Endodermal cell (in vitro differentiated cells): Measurements from ENCODE around the gene FAM83E. TPM values are rescaled to one million over a fixed set of nuclear protein-coding genes. Genes with fewer than 3 reads are reported as not detected.

Source experiments
- DNase-seq: peaks from one replicate; pipeline ENCODE4 v3.0.0-alpha.2; 2017
- H3K27ac ChIP-seq: 2 replicates; pipeline ENCODE4 v1.5.1; 2013; ENCODE audit warnings: mild to moderate bottlenecking, low read depth, low read length, moderate library complexity
- H3K27me3 ChIP-seq: 2 replicates; pipeline ENCODE4 v1.6.1; 2013; ENCODE audit warnings: mild to moderate bottlenecking, low read length, moderate library complexity; ENCODE audit not compliant: insufficient read depth, control insufficient read depth, poor library complexity, severe bottlenecking
- H3K36me3 ChIP-seq: 2 replicates; pipeline ENCODE4 v1.7.0; 2013; ENCODE audit warnings: mild to moderate bottlenecking, low read length, moderate library complexity; ENCODE audit not compliant: control insufficient read depth, insufficient read depth
- H3K4me1 ChIP-seq: one replicate; pipeline ENCODE4 v1.7.0; 2013; ENCODE audit warnings: low read length; ENCODE audit not compliant: control insufficient read depth, insufficient read depth
- H3K4me3 ChIP-seq: 2 replicates; pipeline ENCODE4 v1.5.1; 2013; ENCODE audit warnings: mild to moderate bottlenecking, low read length, moderate library complexity
- H3K9ac ChIP-seq: 2 replicates; pipeline ENCODE4 v1.6.1; 2013; ENCODE audit warnings: mild to moderate bottlenecking, low read length, moderate library complexity; ENCODE audit not compliant: poor library complexity, severe bottlenecking; ENCODE audit errors: extremely low read depth
- H3K9me3 ChIP-seq: 2 replicates; pipeline ENCODE4 v1.6.1; 2013; ENCODE audit warnings: mild to moderate bottlenecking, low read length, moderate library complexity; ENCODE audit not compliant: control insufficient read depth
- H3K27ac Mint-ChIP-seq: 2 replicates; pipeline ENCODE4 v1.8.0; 2020; ENCODE audit warnings: mixed read lengths
- H3K27me3 Mint-ChIP-seq: 2 replicates; pipeline ENCODE4 v1.8.0; 2021; ENCODE audit warnings: mild to moderate bottlenecking, mixed read lengths; ENCODE audit not compliant: insufficient read depth
- H3K36me3 Mint-ChIP-seq: 2 replicates; pipeline ENCODE4 v1.8.0; 2020; ENCODE audit warnings: low read depth, mixed read lengths
- H3K4me1 Mint-ChIP-seq: 2 replicates; pipeline ENCODE4 v1.8.0; 2020; ENCODE audit warnings: mixed read lengths
- H3K4me3 Mint-ChIP-seq: 2 replicates; pipeline ENCODE4 v1.8.0; 2020; ENCODE audit warnings: mild to moderate bottlenecking, moderate library complexity, mixed read lengths
- H3K9me3 Mint-ChIP-seq: 2 replicates; pipeline ENCODE4 v1.8.0; 2020; ENCODE audit warnings: mild to moderate bottlenecking, mixed read lengths
- WGBS, 2 experiments: methylation state at CpG; one replicate each; pipeline versions ENCODE4 v1.1.5 to v1.1.7; 2013; ENCODE audit warnings: missing lambda C conversion rate in 2 of 2, mixed read lengths in 1 of 2; ENCODE audit not compliant: insufficient coverage in 1 of 2, insufficient read length in 1 of 2; 5-methylcytosine and 5-hydroxymethylcytosine counted together
- total RNA-seq, 2 donors: library from RNA; stranded (reverse); fragmentation: NEBNext Ultra II Directional in 1 of 2; extraction: Animal tissue kit (Norgen Biotek cat#: 25700) in 1 of 2; gene quantifications; 2 replicates in 1 of 2; 3 replicates in 1 of 2; pipeline ENCODE4 v1.2.1, GENCODE V29; 2021
- TF ChIP-seq, protein P1 (sequence below): fragments of 200-600 bp; sonication (generic); conservative IDR thresholded peaks from 2 replicates; pipeline ENCODE4 v1.5.0; 2021; ENCODE audit warnings: antibody characterized with exemption, mild to moderate bottlenecking

The FAM83E gene
- total RNA-seq, 2 donors from 2014 or later, result 4.4 to 5.7 TPM

DNA sequence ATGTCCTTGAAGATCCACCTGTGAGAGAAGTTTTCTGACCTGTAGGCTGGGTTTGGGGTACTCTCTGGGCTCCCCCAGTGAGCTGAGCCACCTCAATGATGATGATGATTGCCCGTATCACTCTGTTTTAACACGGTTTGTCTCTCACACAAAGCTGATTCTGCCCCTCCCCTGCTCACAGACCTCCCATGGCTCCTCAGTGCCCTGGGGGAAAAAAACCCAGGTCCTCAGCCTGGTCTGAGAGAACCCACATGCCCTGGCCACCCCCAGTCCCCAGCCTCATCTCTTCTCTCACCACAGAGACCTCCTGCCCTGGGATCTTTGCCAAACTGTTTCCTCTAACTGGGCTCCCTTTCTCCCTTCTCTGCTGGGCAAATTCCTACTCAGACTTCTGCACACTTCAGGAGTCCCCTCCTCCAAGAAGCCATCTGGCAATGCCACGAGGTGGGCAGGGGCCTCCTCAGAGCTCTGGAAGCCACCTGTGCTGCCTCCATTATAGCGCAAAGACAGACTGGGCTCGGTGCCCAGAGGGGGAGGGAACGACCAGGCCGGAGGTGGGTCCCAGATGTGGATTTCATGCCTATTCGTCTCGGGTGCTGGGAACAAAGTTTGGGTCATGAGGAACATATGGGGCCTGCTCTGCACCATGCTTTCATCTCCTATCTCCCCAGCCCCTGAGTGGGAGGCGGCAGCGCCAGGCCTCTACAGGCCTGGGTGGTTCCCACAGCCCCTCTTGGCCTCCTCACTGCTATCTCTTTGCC is 39.6 kb upstream of the FAM83E start:
- no peak for DNase-seq
- H3K9me3 Mint-ChIP-seq, result peaks cover 6% of the 10 kb centered on the region
- H3K9me3 ChIP-seq, result no peaks in the 10 kb centered on the region
- H3K9ac ChIP-seq, result no peak overlapping the region
- H3K36me3 ChIP-seq, result no peaks in the 10 kb centered on the region
- peak overlapping the region; percentile 30 for H3K27ac Mint-ChIP-seq
- H3K27me3 ChIP-seq, result no peaks in the 10 kb centered on the region
- H3K36me3 Mint-ChIP-seq, result no peaks in the 10 kb centered on the region
- no peak overlapping the region for H3K27ac ChIP-seq
- no peaks in the 10 kb centered on the region for H3K4me1 ChIP-seq
- TF ChIP-seq, protein P1, sequence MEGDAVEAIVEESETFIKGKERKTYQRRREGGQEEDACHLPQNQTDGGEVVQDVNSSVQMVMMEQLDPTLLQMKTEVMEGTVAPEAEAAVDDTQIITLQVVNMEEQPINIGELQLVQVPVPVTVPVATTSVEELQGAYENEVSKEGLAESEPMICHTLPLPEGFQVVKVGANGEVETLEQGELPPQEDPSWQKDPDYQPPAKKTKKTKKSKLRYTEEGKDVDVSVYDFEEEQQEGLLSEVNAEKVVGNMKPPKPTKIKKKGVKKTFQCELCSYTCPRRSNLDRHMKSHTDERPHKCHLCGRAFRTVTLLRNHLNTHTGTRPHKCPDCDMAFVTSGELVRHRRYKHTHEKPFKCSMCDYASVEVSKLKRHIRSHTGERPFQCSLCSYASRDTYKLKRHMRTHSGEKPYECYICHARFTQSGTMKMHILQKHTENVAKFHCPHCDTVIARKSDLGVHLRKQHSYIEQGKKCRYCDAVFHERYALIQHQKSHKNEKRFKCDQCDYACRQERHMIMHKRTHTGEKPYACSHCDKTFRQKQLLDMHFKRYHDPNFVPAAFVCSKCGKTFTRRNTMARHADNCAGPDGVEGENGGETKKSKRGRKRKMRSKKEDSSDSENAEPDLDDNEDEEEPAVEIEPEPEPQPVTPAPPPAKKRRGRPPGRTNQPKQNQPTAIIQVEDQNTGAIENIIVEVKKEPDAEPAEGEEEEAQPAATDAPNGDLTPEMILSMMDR, result no peak
- 80% methylated on average over 5 to 11 of the region's 11 CpGs for WGBS, 2 experiments
- H3K4me3 ChIP-seq, result no peak overlapping the region
- H3K4me1 Mint-ChIP-seq, result peaks cover 16% of the 10 kb centered on the region
- H3K27me3 Mint-ChIP-seq, result peaks cover 2% of the 10 kb centered on the region
- H3K4me3 Mint-ChIP-seq, result no peak overlapping the region

GRCh38 chr19:48651683-48652048 is 36.8 kb upstream of the FAM83E start:
- no peaks in the 10 kb centered on the region for H3K27me3 Mint-ChIP-seq
- no peak overlapping the region for H3K9ac ChIP-seq
- no peaks in the 10 kb centered on the region for H3K27me3 ChIP-seq
- 80% methylated on average over 4 to 5 of the region's 5 CpGs for WGBS, 2 experiments
- TF ChIP-seq, protein P1, result no peak
- no peaks in the 10 kb centered on the region for H3K36me3 Mint-ChIP-seq
- no peaks in the 10 kb centered on the region for H3K9me3 ChIP-seq
- no peaks in the 10 kb centered on the region for H3K4me1 ChIP-seq
- no peak overlapping the region for H3K27ac Mint-ChIP-seq
- no peak for DNase-seq
- no peaks in the 10 kb centered on the region for H3K36me3 ChIP-seq
- H3K4me3 ChIP-seq, result no peak overlapping the region
- peaks cover 14% of the 10 kb centered on the region for H3K4me1 Mint-ChIP-seq
- no peak overlapping the region for H3K27ac ChIP-seq
- H3K9me3 Mint-ChIP-seq, result peaks cover 6% of the 10 kb centered on the region
- H3K4me3 Mint-ChIP-seq, result no peak overlapping the region

GRCh38 chr19:48650974-48651682 is 36.3 kb upstream of the FAM83E start:
- H3K9ac ChIP-seq, result no peak overlapping the region
- H3K36me3 Mint-ChIP-seq, result no peaks in the 10 kb centered on the region
- H3K27me3 Mint-ChIP-seq, result no peaks in the 10 kb centered on the region
- H3K36me3 ChIP-seq, result no peaks in the 10 kb centered on the region
- H3K9me3 Mint-ChIP-seq, result peaks cover 6% of the 10 kb centered on the region
- H3K27ac Mint-ChIP-seq, result no peak overlapping the region
- H3K4me1 ChIP-seq, result no peaks in the 10 kb centered on the region
- H3K9me3 ChIP-seq, result no peaks in the 10 kb centered on the region
- no peak overlapping the region for H3K4me3 ChIP-seq
- no peaks in the 10 kb centered on the region for H3K27me3 ChIP-seq
- DNase-seq, result no peak
- 93 to 96% methylated on average over 10 to 11 of the region's 12 CpGs for WGBS, 2 experiments
- peaks cover 13% of the 10 kb centered on the region for H3K4me1 Mint-ChIP-seq
- H3K27ac ChIP-seq, result no peak overlapping the region
- TF ChIP-seq, protein P1, result no peak
- H3K4me3 Mint-ChIP-seq, result no peak overlapping the region
